Fibroblast of peridontal ligament (primary cell): Measurements from ENCODE around the gene KRT39.
"Not testable (repeated sequence)": the region's sequence is repeated elsewhere in the genome, so short reads cannot be mapped to it uniquely, and the experiment has no call there.

Source experiments
- DNase-seq: peaks from one replicate; pipeline ENCODE4 v3.0.0-alpha.2; 2010; ENCODE audit errors: extremely low read depth

The KRT39 gene

GRCh38 chr17:40940266-40940665 is 26.5 kb downstream of the KRT39 start:
- no peak for DNase-seq

GRCh38 chr17:40938981-40939380 is 27.8 kb downstream of the KRT39 start:
- DNase-seq: no peak

DNA sequence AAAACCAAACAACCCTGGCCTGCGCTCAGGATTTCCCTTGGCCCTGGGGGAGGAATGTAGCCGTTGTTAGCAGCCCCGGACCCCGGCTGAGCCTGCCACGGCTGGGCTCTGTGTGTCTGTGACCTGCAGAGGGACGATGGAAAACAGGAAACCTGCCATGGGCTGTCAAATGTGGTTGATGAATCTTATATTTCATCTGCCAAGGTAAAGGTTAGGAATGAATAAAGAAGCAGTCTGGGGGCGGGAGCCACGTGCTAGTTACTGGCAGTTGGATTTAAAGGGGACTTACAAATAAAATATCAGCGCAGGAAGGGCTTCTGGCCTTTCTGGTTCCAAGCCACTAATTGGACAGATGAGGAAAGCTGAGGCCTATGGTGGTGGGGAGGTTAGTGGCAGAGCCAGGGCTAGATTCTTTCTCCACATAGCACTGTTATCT is 29.3 kb downstream of the KRT39 start, which contains the start of gene KRT23:
KRT23 (minus strand) TSS at position 263 of the 436 bp plus-strand sequence. CDS start 1,043 bp downstream, outside the sequence.
- no peak for DNase-seq

DNA sequence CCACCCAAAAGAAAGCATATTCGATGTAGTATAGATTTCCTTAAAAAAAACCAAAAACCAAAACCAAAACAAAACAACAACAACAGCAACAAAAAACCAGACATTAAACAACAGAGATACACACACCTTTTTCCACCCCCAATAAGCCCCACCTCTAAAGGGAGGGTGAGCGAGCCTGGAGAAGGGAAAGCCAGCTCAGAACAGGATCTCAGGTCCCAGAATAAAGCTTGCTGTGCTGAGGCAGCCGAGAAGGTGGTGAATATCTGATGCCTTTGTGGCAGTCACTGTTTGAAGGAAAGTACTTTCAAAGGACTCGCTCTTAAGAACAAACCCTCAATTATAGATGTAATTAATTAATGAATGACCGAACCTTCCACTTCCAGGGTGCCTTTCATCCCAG is 29.8 kb downstream of the KRT39 start:
- DNase-seq: no peak

- no peak for DNase-seq
Observed at GRCh38 chr17:40936437-40936971, 30.2 kb downstream of the KRT39 start.

- no peak for DNase-seq
Observed at GRCh38 chr17:40935624-40936023, 31.1 kb downstream of the KRT39 start.

- DNase-seq: no peak
Observed at GRCh38 chr17:40932608-40933007, 34.1 kb downstream of the KRT39 start.

DNA sequence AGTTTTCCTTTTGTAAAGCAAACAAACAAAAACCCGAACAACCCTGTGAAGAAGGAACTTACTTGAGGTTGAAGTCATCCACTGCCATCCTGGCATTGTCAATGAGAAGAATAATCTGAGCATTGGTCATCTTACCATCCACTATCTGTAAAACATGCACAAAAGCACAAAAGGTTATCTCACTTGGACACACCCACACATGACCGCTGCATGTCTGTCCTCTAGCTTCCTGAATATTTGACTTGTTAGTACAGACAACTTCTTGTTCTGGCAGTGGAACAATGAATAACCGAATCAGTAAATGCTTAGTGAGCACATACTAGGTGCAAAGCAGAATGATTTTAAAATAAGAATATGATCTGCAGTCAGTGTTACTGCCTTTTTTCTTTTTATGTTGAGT is 35.4 kb downstream of the KRT39 start:
- DNase-seq: no peak

GRCh38 chr17:40926341-40926740 is 40.4 kb downstream of the KRT39 start:
- DNase-seq: no peak

GRCh38 chr17:40922239-40922638 is 44.5 kb downstream of the KRT39 start:
- peak; percentile 83 for DNase-seq

DNA sequence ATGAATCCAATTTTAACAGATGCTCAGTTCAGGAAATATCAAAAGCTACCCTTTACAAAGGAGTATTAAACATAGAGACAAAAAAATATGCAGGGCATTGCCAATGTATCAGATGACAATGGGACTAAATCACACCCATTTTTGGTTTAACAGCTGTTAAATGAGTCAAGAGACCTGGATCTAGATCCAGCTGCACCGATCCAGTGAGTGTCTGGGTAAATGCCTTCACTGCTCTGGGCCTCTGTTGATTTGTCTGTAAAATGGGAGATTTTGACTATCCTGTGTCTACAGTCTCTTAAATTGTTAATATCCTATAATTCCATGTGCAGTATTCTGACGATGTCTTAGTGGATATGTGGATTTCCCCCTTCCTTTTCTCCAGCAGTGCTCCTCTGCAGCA is 45.7 kb downstream of the KRT39 start:
- peak; percentile 12 for DNase-seq

DNA sequence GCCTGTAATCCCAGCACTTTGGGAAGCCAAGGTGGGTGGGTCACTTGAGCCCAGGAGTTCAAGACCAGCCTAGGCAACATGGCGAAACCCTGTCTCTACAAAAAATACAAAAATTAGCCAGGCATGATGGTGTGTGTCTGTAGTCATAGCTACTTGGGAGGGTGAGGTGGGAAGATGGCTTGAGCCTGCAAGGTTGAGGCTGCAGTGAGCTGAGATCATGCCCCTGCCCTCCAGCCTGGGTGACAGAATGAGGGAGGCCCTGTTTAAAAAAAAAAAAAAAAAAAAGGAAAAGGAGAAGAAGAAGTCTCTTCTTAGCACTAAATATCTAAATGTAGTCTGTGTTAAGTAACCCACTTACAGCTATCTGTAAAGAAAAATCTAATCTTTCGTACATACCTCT is 49.6 kb downstream of the KRT39 start:
- not testable (repeated sequence) for DNase-seq

DNA sequence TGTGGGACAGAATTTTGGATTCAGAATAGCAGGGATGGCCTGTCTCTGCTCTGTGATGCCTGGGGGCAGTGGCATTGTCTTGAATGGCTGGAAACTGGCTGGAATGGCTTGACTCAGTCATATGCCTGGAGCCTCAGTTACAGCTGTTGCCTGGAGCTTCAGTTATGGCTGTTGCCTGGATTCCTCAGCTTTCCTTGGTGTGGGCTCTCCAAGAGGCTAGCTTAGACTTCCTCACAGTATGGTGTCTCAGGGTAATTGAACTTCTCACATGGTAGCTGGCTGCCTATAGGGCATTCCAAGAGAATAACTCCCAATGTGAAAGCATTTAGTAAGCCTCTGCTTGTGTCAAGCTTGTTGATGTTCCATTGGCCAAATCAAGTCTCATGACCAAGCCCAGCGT is 50.4 kb downstream of the KRT39 start:
- no peak for DNase-seq

DNA sequence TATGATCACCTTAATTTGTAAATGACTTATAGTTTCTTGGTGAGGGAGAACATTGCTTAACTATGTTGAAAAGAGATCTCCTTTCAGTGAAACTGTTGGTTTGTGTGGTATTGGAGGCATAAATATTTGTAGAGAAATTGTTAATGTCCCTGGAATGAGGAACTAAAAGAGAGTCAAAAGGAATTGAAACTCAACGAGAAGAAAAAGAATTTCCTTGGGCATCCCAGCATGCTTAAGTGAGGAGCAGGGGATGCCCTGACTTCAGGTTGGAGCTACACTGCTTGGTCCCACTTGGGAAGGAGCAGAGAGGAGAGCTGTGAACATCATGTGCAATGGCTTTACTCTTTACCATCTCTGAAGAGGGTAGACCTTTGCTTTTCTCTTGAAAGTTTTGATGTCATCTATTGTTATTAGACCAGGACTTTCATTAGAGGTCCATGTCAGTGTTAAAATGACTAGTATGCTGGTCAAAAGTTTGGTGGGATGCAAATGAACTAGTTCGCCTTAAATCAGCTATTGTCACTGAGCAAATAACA is 51.0 kb downstream of the KRT39 start:
- DNase-seq: peak; percentile 86

- peak; percentile 92 for DNase-seq
Observed at GRCh38 chr17:40915199-40915661, 51.5 kb downstream of the KRT39 start.

DNA sequence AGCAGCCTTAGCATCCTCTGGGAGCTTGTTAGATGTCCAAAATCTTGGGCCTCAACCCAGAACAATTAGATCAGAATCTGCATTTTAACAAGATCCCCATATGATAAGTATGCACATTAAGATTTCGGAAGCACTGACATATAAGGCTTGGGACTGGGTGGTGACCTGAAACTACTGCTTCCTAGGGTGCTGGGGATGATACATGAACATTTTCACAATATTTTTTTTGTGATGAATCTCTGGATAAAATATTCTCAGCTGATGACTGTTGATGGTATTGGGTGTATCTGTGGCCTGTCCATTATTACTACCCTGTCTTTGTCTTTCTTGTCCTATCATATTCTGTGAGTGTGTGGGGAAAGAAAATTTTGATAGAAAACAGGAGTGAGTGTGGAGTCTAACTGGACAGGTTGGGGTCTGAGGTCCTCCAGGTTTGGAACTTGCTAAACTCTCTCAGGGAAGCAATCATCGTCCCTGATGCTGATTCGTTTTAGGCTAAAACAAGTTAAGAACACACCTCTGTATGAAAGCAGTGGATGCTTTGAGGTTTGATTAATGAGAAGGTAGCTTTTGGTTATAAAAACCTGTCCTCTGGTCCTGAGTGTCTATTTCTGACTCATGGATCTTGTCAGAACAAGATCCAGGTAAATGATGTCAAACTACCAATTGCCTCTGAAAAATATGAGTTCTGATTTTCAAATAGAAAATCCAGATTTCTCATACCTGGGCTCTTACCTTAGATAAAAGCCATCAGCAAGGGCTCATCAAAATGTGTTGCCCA is 52.5 kb downstream of the KRT39 start:
- DNase-seq: no peak

DNA sequence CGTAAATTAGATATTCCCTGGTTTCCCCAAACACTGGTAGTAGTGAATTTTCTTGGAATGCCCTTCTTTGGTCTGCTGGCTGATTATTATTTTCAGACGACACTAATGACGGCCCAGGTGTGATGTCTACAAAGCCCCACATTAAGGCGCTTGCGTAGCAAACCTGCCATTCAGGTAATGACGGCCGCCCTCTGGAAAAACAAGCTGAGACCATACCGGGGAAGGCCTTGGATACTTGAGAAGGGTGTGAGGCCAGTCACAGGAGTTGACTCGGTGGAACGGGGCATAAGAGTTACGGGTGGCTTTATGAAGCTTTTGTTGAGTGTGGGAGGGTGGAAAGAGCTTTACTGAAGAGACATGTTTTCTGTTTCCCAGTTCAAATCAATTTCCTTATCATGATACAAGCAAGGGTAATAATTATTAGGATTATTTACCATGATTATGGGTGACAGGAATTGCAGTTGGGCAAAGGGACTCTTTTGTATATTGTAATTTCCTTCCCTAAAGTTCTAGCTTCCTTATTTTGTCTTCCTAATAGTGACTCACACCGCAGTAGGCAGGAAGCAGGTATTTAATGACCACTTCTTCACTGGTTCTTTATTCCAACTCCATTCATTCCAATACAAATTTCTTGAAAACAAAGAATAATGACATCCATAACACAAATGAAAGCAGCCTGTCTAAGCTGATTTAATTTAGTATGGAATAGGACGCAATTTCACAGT is 54.1 kb downstream of the KRT39 start:
- no peak for DNase-seq

DNA sequence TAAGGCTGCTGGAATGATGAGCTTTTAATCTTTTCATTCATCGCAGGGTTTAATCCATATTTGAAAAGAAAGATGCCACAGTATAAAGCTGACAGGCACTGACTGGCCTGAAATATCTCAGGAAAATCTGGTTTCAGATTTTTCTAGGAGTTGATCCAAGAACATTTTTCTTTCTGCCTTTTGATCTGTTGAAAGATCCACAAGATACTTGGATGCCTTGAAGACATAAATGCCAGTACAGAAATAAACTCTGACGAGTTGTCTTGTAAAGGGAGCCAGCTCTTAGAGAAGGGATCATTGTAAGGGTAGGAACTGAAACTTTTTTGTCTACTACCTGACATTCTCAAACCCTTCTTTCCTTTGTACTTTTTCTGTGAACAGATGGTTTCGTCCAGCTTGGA is 56.3 kb downstream of the KRT39 start:
- DNase-seq: peak; percentile 93

GRCh38 chr17:40909755-40910154 is 57.0 kb downstream of the KRT39 start:
- peak; percentile 79 for DNase-seq

DNA sequence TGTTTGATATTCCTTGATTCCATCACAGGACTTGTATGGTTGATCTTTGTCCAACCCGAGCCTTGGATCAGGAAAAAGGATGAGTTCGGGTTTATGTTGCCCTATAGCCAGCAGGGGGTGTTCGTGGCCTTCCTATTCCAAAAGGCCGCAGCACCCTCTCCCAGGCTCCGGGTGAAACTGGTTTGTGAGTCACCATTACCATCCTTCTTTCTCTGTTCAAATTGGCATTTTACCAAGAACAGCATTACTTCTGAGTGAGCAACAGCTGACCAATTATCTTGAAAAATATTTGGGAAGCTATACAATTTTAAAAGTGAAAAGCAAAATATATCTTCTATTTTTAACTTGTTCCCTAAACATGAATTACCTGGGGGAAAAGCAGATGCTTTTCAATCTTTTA is 57.4 kb downstream of the KRT39 start:
- DNase-seq: peak; percentile 99
